ENCODE measurements around the gene TNRC18.

Gene TNRC18

GRCh38 chr7:5453566-5454075 lies 30.0 kb upstream of the TNRC18 start:
- no peak overlapping the region for H3K4me3 ChIP-seq (ENCODE audit: insufficient read depth, low read length, poor library complexity, severe bottlenecking)
- H3K79me2 ChIP-seq (ENCODE audit: insufficient read depth, low read length) = no peaks in the 10 kb centered on the region
- H3K27ac ChIP-seq (ENCODE audit: low read depth, low read length) = no peak overlapping the region
- H4K20me1 ChIP-seq (ENCODE audit: low read depth, low read length) = no peaks in the 10 kb centered on the region
- no peak overlapping the region for H2AFZ ChIP-seq (ENCODE audit: low read depth, low read length, severe bottlenecking)
- H3K9me2 ChIP-seq (replicated peaks; ENCODE audit: insufficient read depth, low read length) = no peaks in the 10 kb centered on the region
- H3K27me3 ChIP-seq (ENCODE audit: low read length) = no peaks in the 10 kb centered on the region
- H3K9me3 ChIP-seq (ENCODE audit: insufficient read depth, low read length) = no peaks in the 10 kb centered on the region
- TF ChIP-seq CTCF (IDR thresholded peaks at IDR 0.05; ENCODE audit: insufficient read depth, low read length, poor library complexity, severe bottlenecking) = no peak
- no peak overlapping the region for H3K9ac ChIP-seq (ENCODE audit: low read length)
- no peaks in the 10 kb centered on the region for H3F3A ChIP-seq (ENCODE audit: insufficient read depth)
- H3K36me3 ChIP-seq (ENCODE audit: low read length) = no peaks in the 10 kb centered on the region
- H3K4me2 ChIP-seq (ENCODE audit: low read depth, low read length, poor library complexity, severe bottlenecking) = no peak overlapping the region

- Histone ChIP-seq H3K9me3 (ENCODE audit: insufficient read depth, low read length) (no peaks in the 10 kb centered on the region), H3K36me3 (ENCODE audit: low read length) (no peaks in the 10 kb centered on the region), H3F3A (ENCODE audit: insufficient read depth) (no peaks in the 10 kb centered on the region), H3K27ac (ENCODE audit: low read depth, low read length) (no peak overlapping the region), H3K4me3 (ENCODE audit: insufficient read depth, low read length, poor library complexity, severe bottlenecking) (no peak overlapping the region), H3K27me3 (ENCODE audit: low read length) (no peaks in the 10 kb centered on the region), H3K79me2 (ENCODE audit: insufficient read depth, low read length) (no peaks in the 10 kb centered on the region), H4K20me1 (ENCODE audit: low read depth, low read length) (no peaks in the 10 kb centered on the region), H2AFZ (ENCODE audit: low read depth, low read length, severe bottlenecking) (no peak overlapping the region), H3K9ac (ENCODE audit: low read length) (no peak overlapping the region), H3K4me2 (ENCODE audit: low read depth, low read length, poor library complexity, severe bottlenecking) (no peak overlapping the region), H3K9me2 (replicated peaks; ENCODE audit: insufficient read depth, low read length) (no peaks in the 10 kb centered on the region)
- TF ChIP-seq CTCF (IDR thresholded peaks at IDR 0.05; ENCODE audit: insufficient read depth, low read length, poor library complexity, severe bottlenecking) (no peak), EZH2phosphoT487 (conservative IDR thresholded peaks at IDR 0.05; ENCODE audit: low read length) (no peak)
These were observed 29.4 kb upstream of the TNRC18 start for GRCh38 chr7:5452937-5453540.

- Histone ChIP-seq H3K79me2 (ENCODE audit: insufficient read depth, low read length) (no peaks in the 10 kb centered on the region), H3K4me2 (ENCODE audit: low read depth, low read length, poor library complexity, severe bottlenecking) (no peak overlapping the region), H3K27me3 (ENCODE audit: low read length) (no peaks in the 10 kb centered on the region), H4K20me1 (ENCODE audit: low read depth, low read length) (no peaks in the 10 kb centered on the region), H2AFZ (ENCODE audit: low read depth, low read length, severe bottlenecking) (no peak overlapping the region), H3K36me3 (ENCODE audit: low read length) (no peaks in the 10 kb centered on the region), H3F3A (ENCODE audit: insufficient read depth) (no peaks in the 10 kb centered on the region), H3K27ac (ENCODE audit: low read depth, low read length) (no peak overlapping the region), H3K9me3 (ENCODE audit: insufficient read depth, low read length) (no peaks in the 10 kb centered on the region), H3K9ac (ENCODE audit: low read length) (no peak overlapping the region), H3K9me2 (replicated peaks; ENCODE audit: insufficient read depth, low read length) (no peaks in the 10 kb centered on the region), H3K4me3 (ENCODE audit: insufficient read depth, low read length, poor library complexity, severe bottlenecking) (no peak overlapping the region)
- TF ChIP-seq CTCF (IDR thresholded peaks at IDR 0.05; ENCODE audit: insufficient read depth, low read length, poor library complexity, severe bottlenecking) (no peak), EZH2phosphoT487 (conservative IDR thresholded peaks at IDR 0.05; ENCODE audit: low read length) (no peak)
These were observed 28.9 kb upstream of the TNRC18 start for GRCh38 chr7:5452470-5452899.

Data from SU-DHL-6 (cell line).